Activated T-helper 1 cell treated with Interleukin-2 at 50 U/mL for 16 hours (primary cell): Measurements from ENCODE around the gene NXT1.
A peak's percentile ranks its signal among the peaks of the same experiment; 100 is the strongest.

ENCODE experiments used
- DNase-seq: peaks from one replicate; pipeline ENCODE4 v3.0.0-alpha.2; 2020; ENCODE audit warnings: low read depth

NXT1 gene

GRCh38 chr20:23361119-23361475, 10.5 kb downstream of the NXT1 start:
- DNase-seq = no peak

- DNase-seq = peak; percentile 99
Measured at GRCh38 chr20:23361476-23362391, 11.1 kb downstream of the NXT1 start, which contains the start of gene GZF1. Gene GZF1, plus strand, starts transcription at chr20:23362182. Its CDS starts 2,202 bp downstream, at chr20:23364384.

GRCh38 chr20:23362392-23363256, 12.0 kb downstream of the NXT1 start:
- no peak for DNase-seq

GRCh38 chr20:23363257-23363649, 12.7 kb downstream of the NXT1 start:
- DNase-seq = no peak

GRCh38 chr20:23365390-23366165, 15.0 kb downstream of the NXT1 start:
- DNase-seq = no peak

GRCh38 chr20:23366384-23366783, 15.8 kb downstream of the NXT1 start:
- no peak for DNase-seq

- no peak for DNase-seq
Measured at GRCh38 chr20:23367770-23368169, 17.2 kb downstream of the NXT1 start.

GRCh38 chr20:23368316-23369071, 17.9 kb downstream of the NXT1 start:
- no peak for DNase-seq

- DNase-seq = no peak
Measured at GRCh38 chr20:23369072-23369823, 18.7 kb downstream of the NXT1 start.

- DNase-seq = no peak
Measured at GRCh38 chr20:23370274-23370673, 19.7 kb downstream of the NXT1 start.

GRCh38 chr20:23370873-23371272, 20.3 kb downstream of the NXT1 start:
- DNase-seq = no peak

GRCh38 chr20:23371496-23371895, 20.9 kb downstream of the NXT1 start:
- DNase-seq = no peak

- no peak for DNase-seq
Measured at GRCh38 chr20:23374441-23374840, 23.9 kb downstream of the NXT1 start.

- DNase-seq = no peak
Measured at GRCh38 chr20:23375827-23376226, 25.2 kb downstream of the NXT1 start.

- no peak for DNase-seq
Measured at GRCh38 chr20:23379772-23380171, 29.2 kb downstream of the NXT1 start.

GRCh38 chr20:23381876-23382275, 31.3 kb downstream of the NXT1 start:
- no peak for DNase-seq

- DNase-seq = no peak
Measured at GRCh38 chr20:23386304-23387117, 35.9 kb downstream of the NXT1 start.

- no peak for DNase-seq
Measured at GRCh38 chr20:23387118-23387443, 36.5 kb downstream of the NXT1 start.

- no peak for DNase-seq
Measured at GRCh38 chr20:23390091-23390774, 39.6 kb downstream of the NXT1 start.
